Thymus (tissue), 11 donors: ENCODE measurements around the gene NRXN3. TPM values are rescaled to one million over a fixed set of nuclear protein-coding genes. Genes with fewer than 3 reads are reported as not detected.

ENCODE experiments used
- DNase-seq, 9 donors: peaks; one replicate each; pipeline ENCODE4 v3.0.0-alpha.2; 2013; ENCODE audit warnings: low spot score in 9 of 9, low read depth in 6 of 9, missing footprints in 1 of 9
- H3K27ac ChIP-seq, 2 donors: one replicate each; pipeline ENCODE4 v1.5.1; 2013; ENCODE audit warnings: control low read depth in 1 of 2, low read depth in 1 of 2, low read length in 1 of 2, mild to moderate bottlenecking in 1 of 2, moderate library complexity in 1 of 2
- H3K27me3 ChIP-seq, 2 donors: one replicate each; pipeline ENCODE4 v1.5.1; 2013; ENCODE audit warnings: low read length in 1 of 2; ENCODE audit not compliant: control insufficient read depth in 2 of 2, insufficient read depth in 1 of 2
- H3K36me3 ChIP-seq, 2 donors: one replicate each; pipeline ENCODE4 v1.5.1; 2013; ENCODE audit warnings: low read length in 1 of 2, mild to moderate bottlenecking in 1 of 2, moderate library complexity in 1 of 2; ENCODE audit not compliant: control insufficient read depth in 2 of 2, insufficient read depth in 2 of 2
- H3K4me1 ChIP-seq, 2 donors: one replicate each; pipeline ENCODE4 v1.5.1; 2013; ENCODE audit warnings: low read length in 2 of 2; ENCODE audit not compliant: control insufficient read depth in 2 of 2, insufficient read depth in 2 of 2
- H3K4me3 ChIP-seq, 2 donors: one replicate each; pipeline ENCODE4 v1.5.1; 2013; ENCODE audit warnings: low read length in 2 of 2, control low read depth in 1 of 2, mild to moderate bottlenecking in 1 of 2
- H3K9me3 ChIP-seq, 2 donors: one replicate each; pipeline ENCODE4 v1.5.1; 2013; ENCODE audit warnings: low read length in 1 of 2, mild to moderate bottlenecking in 1 of 2; ENCODE audit not compliant: control insufficient read depth in 2 of 2, insufficient read depth in 1 of 2
- WGBS: extraction: QIAGEN DNeasy Blood & Tissue Kit; methylation state at CpG from one replicate; pipeline ENCODE4 v1.1.7; 2013; 5-methylcytosine and 5-hydroxymethylcytosine counted together
- polyA plus RNA-seq: library from polyadenylated mRNA; stranded (reverse); fragments of 200-250 nt; gene quantifications from one replicate; pipeline ENCODE4 v1.2.3, GENCODE V29; 2013
- total RNA-seq: library from RNA; stranded (reverse); fragments of 120-200 nt; gene quantifications from one replicate; pipeline ENCODE4 v1.2.4, GENCODE V29; 2013
- donor health status: healthy.

Gene NRXN3
- total and polyA plus RNA-seq, 2 donors: 1.5 to 3.7 TPM

GRCh38 chr14:79331830-79332229 is 1161.7 kb downstream of the NRXN3 start:
- Histone ChIP-seq H3K4me1 (no peaks in the 10 kb centered on the region), H3K9me3 (no peaks in the 10 kb centered on the region), H3K36me3 (no peaks in the 10 kb centered on the region), H3K27me3 (no peaks in the 10 kb centered on the region), H3K27ac (no peak overlapping the region), H3K4me3 (no peak overlapping the region)
- 87% methylated on average over 4 of the region's 4 CpGs for WGBS
- no peak for DNase-seq

- Histone ChIP-seq H3K27me3 (no peaks in the 10 kb centered on the region), H3K9me3 (no peaks in the 10 kb centered on the region), H3K27ac (no peak overlapping the region), H3K36me3 (no peaks in the 10 kb centered on the region), H3K4me3 (no peak overlapping the region), H3K4me1 (no peaks in the 10 kb centered on the region)
- DNase-seq: no peak
- WGBS: 35% methylated on average over 7 of the region's 7 CpGs
These were observed 1162.5 kb downstream of the NRXN3 start for GRCh38 chr14:79332504-79333197.

- WGBS: 12% methylated on average over 1 of the region's 1 CpG
- DNase-seq: no peak
These were observed 1163.0 kb downstream of the NRXN3 start for GRCh38 chr14:79333198-79333546.

GRCh38 chr14:79334272-79334671 is 1164.1 kb downstream of the NRXN3 start:
- WGBS: 86% methylated on average over 2 of the region's 2 CpGs
- Histone ChIP-seq H3K36me3 (no peaks in the 10 kb centered on the region), H3K4me3 (no peak overlapping the region), H3K4me1 (no peaks in the 10 kb centered on the region), H3K9me3 (no peaks in the 10 kb centered on the region), H3K27ac (no peak overlapping the region), H3K27me3 (no peaks in the 10 kb centered on the region)
- no peak for DNase-seq

More at GRCh38 chr14:79333198-79333546, 1163.0 kb downstream of the NRXN3 start:
- Histone ChIP-seq H3K4me1 (no peaks in the 10 kb centered on the region), H3K4me3 (no peak overlapping the region), H3K36me3 (no peaks in the 10 kb centered on the region), H3K9me3 (no peaks in the 10 kb centered on the region), H3K27ac (no peak overlapping the region), H3K27me3 (no peaks in the 10 kb centered on the region)

GRCh38 chr14:79337761-79338160 is 1167.6 kb downstream of the NRXN3 start:
- H3K9me3 ChIP-seq: no peaks in the 10 kb centered on the region
- H3K27ac ChIP-seq: no peak overlapping the region
- H3K4me1 ChIP-seq: no peaks in the 10 kb centered on the region
- no peak overlapping the region for H3K4me3 ChIP-seq
- no peak for DNase-seq
- H3K36me3 ChIP-seq: no peaks in the 10 kb centered on the region
- WGBS: 59% methylated on average over 3 of the region's 3 CpGs
- no peaks in the 10 kb centered on the region for H3K27me3 ChIP-seq

GRCh38 chr14:79342942-79343341 is 1172.8 kb downstream of the NRXN3 start:
- no peaks in the 10 kb centered on the region for H3K4me1 ChIP-seq
- 77% methylated on average over 5 of the region's 5 CpGs for WGBS
- H3K27ac ChIP-seq: no peak overlapping the region

GRCh38 chr14:79351011-79351410 is 1180.8 kb downstream of the NRXN3 start:
- no peak overlapping the region for H3K4me3 ChIP-seq
- no peaks in the 10 kb centered on the region for H3K27me3 ChIP-seq
- no peaks in the 10 kb centered on the region for H3K4me1 ChIP-seq
- no peak for DNase-seq
- WGBS: 90% methylated on average over 3 of the region's 3 CpGs
- no peak overlapping the region for H3K27ac ChIP-seq
- H3K9me3 ChIP-seq: no peaks in the 10 kb centered on the region
- H3K36me3 ChIP-seq: no peaks in the 10 kb centered on the region

More at GRCh38 chr14:79342942-79343341, 1172.8 kb downstream of the NRXN3 start:
- DNase-seq: no peak
- Histone ChIP-seq H3K4me3 (no peak overlapping the region), H3K27me3 (no peaks in the 10 kb centered on the region), H3K9me3 (no peaks in the 10 kb centered on the region), H3K36me3 (no peaks in the 10 kb centered on the region)

- no peaks in the 10 kb centered on the region for H3K4me1 ChIP-seq
These were observed 1182.0 kb downstream of the NRXN3 start for GRCh38 chr14:79352076-79352630.

GRCh38 chr14:79354336-79354735 is 1184.2 kb downstream of the NRXN3 start:
- Histone ChIP-seq H3K9me3 (no peaks in the 10 kb centered on the region), H3K36me3 (no peaks in the 10 kb centered on the region), H3K4me3 (no peak overlapping the region), H3K27me3 (no peaks in the 10 kb centered on the region), H3K27ac (no peak overlapping the region), H3K4me1 (no peaks in the 10 kb centered on the region)
- no peak for DNase-seq
- WGBS: 90% methylated on average over 1 of the region's 1 CpG

More at GRCh38 chr14:79352076-79352630, 1182.0 kb downstream of the NRXN3 start:
- Histone ChIP-seq H3K36me3 (no peaks in the 10 kb centered on the region), H3K27me3 (no peaks in the 10 kb centered on the region), H3K27ac (no peak overlapping the region), H3K4me3 (no peak overlapping the region), H3K9me3 (no peaks in the 10 kb centered on the region)
- 58% methylated on average over 3 of the region's 3 CpGs for WGBS
- no peak for DNase-seq
